GM12878 (cell line): ENCODE data around the gene EDA2R. TPM values are rescaled to one million over a fixed set of nuclear protein-coding genes. Genes with fewer than 3 reads are reported as not detected.

Experiments
- ATAC-seq: fragments of 200-7000 bp; cut with Tn5 transposase; 3 replicates; pipeline ENCODE4 v1.9.1; 2020; ENCODE audit warnings: mild to moderate bottlenecking, moderate library complexity
- BruUV-seq: library from RNA; stranded (reverse); fragments of 400-500 nt; replicated peaks from 2 replicates; lab custom pipeline; 2021; lab: Mats Ljungman, UMichigan
- CTCF ChIA-PET: fragments of 300-600 bp; sonication (Branson Sonifier 250); formaldehyde crosslinking; extraction: SDS; loops from one replicate; lab custom pipeline; 2021; ENCODE audit warnings: inconsistent platforms; lab: Yijun Ruan, JAX
- POLR2A ChIA-PET: fragments of 350-600 bp; formaldehyde crosslinking; extraction: SDS; loops from one replicate; lab custom pipeline; 2021; ENCODE audit warnings: inconsistent platforms; lab: Charles Lee
- RAD21 ChIA-PET: fragments of 300-600 bp; sonication (Branson Sonifier 250); formaldehyde crosslinking; loops from one replicate; lab custom pipeline; 2023; ENCODE audit warnings: antibody characterized with exemption; ENCODE audit not compliant: unreplicated experiment; lab: Charles Lee
- SMC1A ChIA-PET: fragments of 300-600 bp; sonication (Branson Sonifier 250); formaldehyde crosslinking; loops from one replicate; lab custom pipeline; 2023; ENCODE audit not compliant: unreplicated experiment, uncharacterized antibody; lab: Charles Lee
- DNase-seq: peaks from one replicate; pipeline ENCODE4 v3.0.0-alpha.2; 2011; ENCODE audit warnings: low read depth, low spot score
- FAIRE-seq: peaks from 3 replicates; lab custom pipeline; 2011; peaks lifted over from hg19 to GRCh38; lab: Jason Lieb, UNC
- H2AFZ ChIP-seq: 2 replicates; pipeline ENCODE4 v1.6.0; 2011; ENCODE audit warnings: low read depth, low read length, control low read depth; ENCODE audit not compliant: control insufficient read depth
- H3K27ac ChIP-seq: 2 replicates; pipeline ENCODE4 v1.5.1; 2011; ENCODE audit warnings: control low read depth; ENCODE audit not compliant: control insufficient read depth, insufficient read depth
- H3K27me3 ChIP-seq, 2 experiments: replicated peaks in 1 of 2; 2 replicates each; pipeline versions ENCODE4 v1.6.0 to v1.6.1; 2011; ENCODE audit warnings: low read length in 1 of 2; ENCODE audit not compliant: control insufficient read depth in 2 of 2, insufficient read depth in 2 of 2
- H3K36me3 ChIP-seq, 2 experiments: 2 replicates each; pipeline ENCODE4 v1.5.1; 2011; ENCODE audit warnings: low read length in 1 of 2; ENCODE audit not compliant: control insufficient read depth in 2 of 2, insufficient read depth in 2 of 2
- H3K4me1 ChIP-seq: 2 replicates; pipeline ENCODE4 v1.6.1; 2011; ENCODE audit warnings: mild to moderate bottlenecking, low read length, moderate library complexity, mixed read lengths; ENCODE audit not compliant: control insufficient read depth, insufficient read depth
- H3K4me2 ChIP-seq: 2 replicates; pipeline ENCODE4 v1.6.0; 2011; ENCODE audit warnings: control low read depth; ENCODE audit not compliant: control insufficient read depth, insufficient read depth
- H3K4me3 ChIP-seq: fragments of 200-600 bp; sonication (generic); 2 replicates; pipeline ENCODE4 v1.5.1; 2016
- H3K79me2 ChIP-seq: 2 replicates; pipeline ENCODE4 v1.6.0; 2011; ENCODE audit warnings: low read length; ENCODE audit not compliant: control insufficient read depth, insufficient read depth
- H3K9ac ChIP-seq: 2 replicates; pipeline ENCODE4 v1.8.0; 2011; ENCODE audit warnings: low read length, control low read depth, mixed read lengths; ENCODE audit not compliant: control insufficient read depth, insufficient read depth
- H3K9me3 ChIP-seq: replicated peaks from 3 replicates; pipeline ENCODE4 v1.5.1; 2011; ENCODE audit warnings: mild to moderate bottlenecking, low read length; ENCODE audit not compliant: control insufficient read depth, insufficient read depth
- H4K20me1 ChIP-seq: 2 replicates; pipeline ENCODE4 v1.6.0; 2011; ENCODE audit not compliant: control insufficient read depth, insufficient read depth
- CBX3 ChIP-seq: fragments of 200-600 bp; sonication (generic); IDR thresholded peaks from 2 replicates; pipeline ENCODE4 v1.6.1; 2016; ENCODE audit warnings: low read depth, borderline replicate concordance
- CEBPB ChIP-seq, 2 experiments: fragments of 150-350 bp in 1 of 2; IDR thresholded peaks; 2 replicates each; pipeline ENCODE4 v1.6.1; 2012 to 2014; ENCODE audit warnings: low read depth in 2 of 2, low read length in 2 of 2, borderline replicate concordance in 1 of 2, inconsistent platforms in 1 of 2
- ETV6 ChIP-seq, 2 experiments: fragments of 450-650 bp in 1 of 2; IDR thresholded peaks in 1 of 2; conservative IDR thresholded peaks in 1 of 2; 2 replicates each; pipeline ENCODE4 v1.6.1; 2014; ENCODE audit warnings: antibody characterized with exemption in 1 of 2, borderline replicate concordance in 1 of 2, low read depth in 1 of 2, mild to moderate bottlenecking in 1 of 2, moderate library complexity in 1 of 2
- FOXM1 ChIP-seq: IDR thresholded peaks from 2 replicates; pipeline ENCODE4 v1.6.1; 2012; ENCODE audit warnings: low read depth, mild to moderate bottlenecking, inconsistent platforms, low read length, moderate library complexity
- HCFC1 ChIP-seq: fragments of 150-350 bp; IDR thresholded peaks from 2 replicates; pipeline ENCODE4 v1.6.1; 2014; ENCODE audit warnings: low read length
- MAX ChIP-seq: IDR thresholded peaks from 2 replicates; pipeline ENCODE4 v1.6.1; 2012; ENCODE audit warnings: low read depth, low read length, improper control_type of control experiment
- MTA3 ChIP-seq: IDR thresholded peaks from 2 replicates; pipeline ENCODE4 v1.6.1; 2012; ENCODE audit warnings: low read length, inconsistent platforms, borderline replicate concordance
- NFYB ChIP-seq: IDR thresholded peaks from 2 replicates; pipeline ENCODE4 v1.6.1; 2011; ENCODE audit warnings: low read depth, mild to moderate bottlenecking, low read length, improper control_type of control experiment, moderate library complexity; ENCODE audit not compliant: insufficient read depth
- NKRF ChIP-seq: fragments of 450-650 bp; conservative IDR thresholded peaks from 2 replicates; pipeline ENCODE4 v1.6.1; 2017; ENCODE audit warnings: mild to moderate bottlenecking, moderate library complexity
- PAX8 ChIP-seq: fragments of 450-650 bp; IDR thresholded peaks from 2 replicates; pipeline ENCODE4 v1.6.1; 2017; ENCODE audit warnings: mild to moderate bottlenecking, moderate library complexity
- SIX5 ChIP-seq: IDR thresholded peaks from 2 replicates; pipeline ENCODE4 v1.6.1; 2011; ENCODE audit warnings: mild to moderate bottlenecking, low read depth, low read length, moderate library complexity; ENCODE audit not compliant: severe bottlenecking
- STAT3 ChIP-seq: IDR thresholded peaks from 2 replicates; pipeline ENCODE4 v1.6.1; 2011; ENCODE audit warnings: low read depth, low read length, improper control_type of control experiment
- TCF12 ChIP-seq: IDR thresholded peaks from 2 replicates; pipeline ENCODE4 v1.6.1; 2011; ENCODE audit warnings: low read depth, mild to moderate bottlenecking, low read length
- USF2 ChIP-seq: IDR thresholded peaks from 2 replicates; pipeline ENCODE4 v1.6.1; 2011; ENCODE audit warnings: low read depth, low read length, improper control_type of control experiment, borderline replicate concordance
- ZZZ3 ChIP-seq: IDR thresholded peaks from 2 replicates; pipeline ENCODE4 v1.6.1; 2011; ENCODE audit warnings: low read depth; ENCODE audit not compliant: control insufficient read depth, insufficient read length
- WGBS: methylation state at CpG from one replicate; pipeline ENCODE4 v1.1.6; 2016; ENCODE audit warnings: low lambda C conversion rate; ENCODE audit not compliant: insufficient replicate concordance, insufficient coverage; ENCODE audit errors: missing lambda C conversion rate; 5-methylcytosine and 5-hydroxymethylcytosine counted together
- in situ Hi-C: fragments of 300-500 bp; cut with MboI; formaldehyde crosslinking; loops from 9 replicates; pipeline ENCODE4 v1.14.3; 2018; ENCODE audit warnings: mixed read lengths
- intact Hi-C: fragments of 100-400 bp; cut with micrococcal nuclease; formaldehyde crosslinking; loops from one replicate; pipeline ENCODE4 v1.14.2; 2022; ENCODE audit not compliant: unreplicated experiment
- polyA plus RNA-seq, 11 experiments: library from polyadenylated mRNA; depleted of rRNA in 4 of 11; unstranded in 6 of 11; stranded (reverse) in 5 of 11; fragments of >200 nt; fragmentation: Nextera tagmentation in 4 of 11; fragmentation: Illumina TruSeq in 1 of 11; extraction: Ambion mirVana in 4 of 11; extraction: Trizol in 1 of 11; gene quantifications; 1 replicate in 1 of 11; 2 replicates in 10 of 11; pipeline versions ENCODE4 v1.2.1 to v1.2.3, GENCODE V29; 2011 to 2016; ENCODE audit warnings: inconsistent platforms in 2 of 11, missing spikeins in 2 of 11, low read depth in 1 of 11
- total RNA-seq, 4 experiments: library from RNA; depleted of rRNA in 3 of 4; stranded (reverse); fragments of >200 nt in 3 of 4; fragmentation: Illumina TruSeq in 1 of 4; extraction: Trizol in 1 of 4; gene quantifications; 2 replicates each; pipeline versions ENCODE4 v1.2.1 to v1.2.3, GENCODE V29; 2013 to 2021

The EDA2R gene
- total and polyA plus RNA-seq, 10 of the 15 experiments (the other 5 are each of a cell fraction or from before 2014, with no cell fraction given), result 3.3 to 33.5 (median 8.4) TPM

- TF ChIP-seq ZZZ3 (no peak), MAX (no peak), NFYB (no peak), ETV6 (conservative IDR thresholded peaks at IDR 0.05 in 1 of 2, IDR thresholded peaks at IDR 0.05 in 1 of 2; ENCODE audit: borderline replicate concordance in 1 of 2, low read depth in 1 of 2) (no peak), STAT3 (no peak), MTA3 (no peak)
- TF ChIP-seq, all 136 proteins: peak for 0
- intact Hi-C loops, result no loop called here
- Histone ChIP-seq H3K4me3 (0 out of 2 replicates have a peak overlapping the region, but pooled peaks have one; percentile 22), H3K27ac (no peak overlapping the region), H3K36me3 (no peaks in the 10 kb centered on the region), H3K4me1 (no peaks in the 10 kb centered on the region), H3K27me3 (no peaks in the 10 kb centered on the region), H3K79me2 (peaks cover 51% of the 10 kb centered on the region), H3K4me2 (peak overlapping the region; percentile 33; the same call in 1 of the 2 replicates), H3K9ac (no peak overlapping the region), H4K20me1 (no peaks in the 10 kb centered on the region), H2AFZ (no peak overlapping the region), H3K9me3 (no peaks in the 10 kb centered on the region)
- RAD21 ChIA-PET, result no interaction called here
- BruUV-seq, result no TSS peak
- in situ Hi-C loops, result no loop called here
- POLR2A ChIA-PET, result no interaction called here
- ATAC-seq, result peak; percentile 10; the same call in 1 of the 3 replicates
- FAIRE-seq, result no peak
- no peak for DNase-seq
- SMC1A ChIA-PET, result interaction anchor here (0.7 to 1.5 kb wide), 3 partner anchors 9 to 95 kb away, joined by 3 to 6 read pairs (median 4); no protein-coding TSS in a partner anchor
- CTCF ChIA-PET, result interaction anchor here (0.8 kb wide), 1 partner anchor 98 kb away, joined by 3 read pairs; no protein-coding TSS in a partner anchor
Measured at GRCh38 chrX:66634272-66634671, 4.6 kb downstream of the EDA2R start.

- ATAC-seq, result peak; percentile 40
- in situ Hi-C loops, result no loop called here
- no peaks in the 10 kb centered on the region for H3K4me1 ChIP-seq
- no peaks in the 10 kb centered on the region for H3K27me3 ChIP-seq
- WGBS, result 28% methylated on average over 3 of the region's 3 CpGs
- intact Hi-C loops, result no loop called here
- ChIA-PET POLR2A (no interaction called here), RAD21 (no interaction called here), SMC1A (no interaction called here), CTCF (interaction anchor here (0.6 kb wide), 1 partner anchor 9 kb away, joined by 3 read pairs; no protein-coding TSS in a partner anchor)
- no peak for DNase-seq
- no peak overlapping the region for H3K9ac ChIP-seq
- H3K27ac ChIP-seq, result no peak overlapping the region
- H3K4me2 ChIP-seq, result peak overlapping the region; percentile 13; the same call in 1 of the 2 replicates
- no peaks in the 10 kb centered on the region for H4K20me1 ChIP-seq
- BruUV-seq, result no TSS peak
- no peaks in the 10 kb centered on the region for H3K9me3 ChIP-seq
- peaks cover 55% of the 10 kb centered on the region for H3K79me2 ChIP-seq
- no peak for FAIRE-seq
- H3K36me3 ChIP-seq, result no peaks in the 10 kb centered on the region
- H3K4me3 ChIP-seq, result no peak overlapping the region
- H2AFZ ChIP-seq, result no peak overlapping the region
- TF ChIP-seq HCFC1, result no peak
- TF ChIP-seq ZZZ3, result no peak
- no peak for TF ChIP-seq NKRF
- no peak for TF ChIP-seq SIX5
- no peak for TF ChIP-seq STAT3
- no peak for TF ChIP-seq TCF12
- TF ChIP-seq PAX8, result no peak
- TF ChIP-seq CEBPB (IDR thresholded peaks at IDR 0.05; ENCODE audit: borderline replicate concordance in 1 of 2, low read depth in 2 of 2, low read length in 2 of 2), result no peak
- TF ChIP-seq USF2, result no peak
- TF ChIP-seq FOXM1, result no peak
- no peak for TF ChIP-seq CBX3
Measured at GRCh38 chrX:66633541-66633940, 5.3 kb downstream of the EDA2R start.
